HFF-Myc (cell line): ENCODE data around the gene ELF2.
"Not testable (repeated sequence)": the region's sequence is repeated elsewhere in the genome, so short reads cannot be mapped to it uniquely, and the experiment has no call there.

Experiments used
- DNase-seq: peaks from one replicate; pipeline ENCODE4 v3.0.0-alpha.2; 2011; ENCODE audit warnings: low read depth; ENCODE audit errors: extremely low read depth
- H3K4me3 ChIP-seq: replicated peaks from 2 replicates; pipeline ENCODE4 v1.5.1; 2011; ENCODE audit warnings: low read depth, mild to moderate bottlenecking, control low read depth, low read length
- CTCF ChIP-seq: IDR thresholded peaks from 2 replicates; pipeline ENCODE4 v1.5.1; 2012; ENCODE audit warnings: mild to moderate bottlenecking, low read depth, low read length, control low read depth; ENCODE audit errors: missing control alignments

ELF2 gene

DNA sequence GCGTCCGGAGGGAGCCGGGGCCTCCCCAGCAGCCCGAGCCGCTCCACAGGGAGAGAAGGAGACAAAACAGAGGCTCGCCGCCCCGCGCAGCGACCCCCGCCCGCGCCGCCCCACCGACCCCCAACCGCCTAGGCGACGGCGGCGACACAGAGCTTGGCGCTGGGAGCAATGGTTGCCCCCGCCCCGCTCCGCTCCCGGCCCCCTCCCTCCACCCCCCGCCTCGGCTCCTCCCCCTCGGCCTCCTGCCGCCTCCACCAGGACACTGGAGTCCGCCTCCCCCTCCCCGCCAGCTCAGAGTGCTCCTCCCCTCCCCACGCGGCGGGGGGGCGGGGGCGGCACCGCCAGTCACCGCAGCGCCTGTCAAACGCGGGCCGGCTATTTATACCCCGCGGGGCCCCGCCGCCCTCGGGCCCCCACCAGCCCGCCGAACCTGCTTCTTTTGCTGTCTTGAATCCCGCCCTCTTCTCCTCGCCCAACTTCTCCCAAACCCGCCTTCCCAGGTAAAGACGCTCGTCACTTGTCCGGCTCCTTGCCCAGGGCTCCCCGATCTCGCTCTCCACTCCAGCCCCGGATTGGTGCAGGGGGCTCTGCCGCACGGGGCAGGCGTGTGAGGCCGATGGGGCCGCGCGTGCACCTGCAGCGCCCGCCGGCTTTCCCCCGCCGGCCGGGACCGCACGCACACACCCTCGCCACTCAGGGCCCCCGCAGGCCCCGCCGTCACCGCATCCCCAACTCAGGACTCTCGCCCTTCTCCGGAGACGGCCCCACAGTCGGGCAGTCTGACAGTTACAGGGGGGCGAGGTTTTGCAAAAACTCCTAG, at the start of gene ELF2:
ELF2 (minus strand) TSS at position 170 of the 820 bp plus-strand sequence. CDS start 39,517 bp downstream, outside the sequence.
- peak within 1 kb of the TSS; percentile 85 for H3K4me3 ChIP-seq
- no peak for TF ChIP-seq CTCF
- no peak for DNase-seq

DNA sequence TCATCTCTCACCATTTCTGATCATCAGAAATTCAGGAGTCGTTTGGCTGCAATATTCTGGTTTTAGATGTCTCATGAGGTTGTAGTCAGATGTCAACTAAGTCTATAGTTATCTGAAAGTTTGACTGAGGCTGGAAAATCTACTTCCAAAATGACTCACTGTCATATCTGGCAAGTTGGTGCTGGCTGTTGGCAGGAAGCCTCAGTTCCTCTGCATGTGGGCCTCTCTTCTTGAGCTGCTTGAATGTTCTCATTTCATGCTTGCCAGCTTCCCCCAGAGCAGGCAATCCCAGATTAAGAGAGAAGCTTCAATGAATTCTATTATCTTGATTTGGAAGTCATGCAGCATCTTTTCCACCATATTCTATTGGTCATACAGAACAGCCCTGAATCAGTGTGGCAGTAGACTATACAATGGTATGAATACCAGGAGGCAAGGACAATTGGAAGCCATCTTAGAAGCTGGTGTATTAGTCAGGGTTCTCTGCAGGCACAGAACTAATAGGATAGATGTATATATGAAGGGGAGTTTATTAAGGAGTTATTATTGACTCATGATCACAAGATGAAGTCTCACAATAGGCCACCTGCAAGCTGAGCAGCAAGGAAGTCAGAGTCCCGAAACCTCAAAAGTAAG, 46.8 kb upstream of the ELF2 start:
- no peak for DNase-seq
- H3K4me3 ChIP-seq: no peak overlapping the region
- no peak for TF ChIP-seq CTCF

DNA sequence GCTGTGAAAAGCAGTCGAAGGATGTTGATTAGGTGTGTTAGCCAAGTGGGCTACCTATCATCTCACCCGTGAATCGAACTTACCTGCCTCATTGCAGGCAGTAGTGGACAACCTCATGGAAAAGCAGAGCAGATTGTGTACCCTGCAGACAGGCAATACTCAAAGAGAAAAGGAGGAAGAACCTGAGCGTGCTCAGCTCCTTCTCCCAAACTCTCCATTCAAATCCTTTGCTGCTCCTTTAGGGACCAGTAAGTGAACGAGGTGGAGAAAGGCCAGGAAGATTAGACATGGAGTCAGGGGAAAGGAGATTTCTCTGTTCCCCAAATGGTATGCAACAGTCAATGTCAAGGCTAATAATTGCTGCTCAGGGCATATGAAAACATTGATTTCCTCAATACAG, 45.2 kb upstream of the ELF2 start:
- TF ChIP-seq CTCF: no peak
- no peak overlapping the region for H3K4me3 ChIP-seq
- DNase-seq: no peak

DNA sequence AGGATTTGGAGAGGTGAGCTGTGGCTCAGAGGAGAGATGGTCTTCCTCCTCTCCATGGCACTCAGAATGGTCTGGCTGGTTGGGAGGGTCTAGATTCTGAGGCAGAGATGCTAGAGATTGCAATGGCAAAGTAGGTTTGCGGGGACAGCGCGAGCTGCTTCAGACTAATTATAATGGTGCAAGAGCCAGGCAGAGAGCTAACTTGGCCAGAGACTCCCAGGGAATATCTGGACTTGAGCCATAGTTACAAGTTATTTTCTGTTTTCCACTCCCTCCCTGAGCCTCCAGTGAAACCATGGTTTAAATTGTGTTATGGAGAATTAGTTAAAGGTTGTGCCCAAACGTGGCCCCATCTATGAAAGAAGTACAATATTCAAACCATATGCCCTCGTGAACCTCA, 44.7 kb upstream of the ELF2 start:
- TF ChIP-seq CTCF: no peak
- H3K4me3 ChIP-seq: no peak overlapping the region
- DNase-seq: no peak

DNA sequence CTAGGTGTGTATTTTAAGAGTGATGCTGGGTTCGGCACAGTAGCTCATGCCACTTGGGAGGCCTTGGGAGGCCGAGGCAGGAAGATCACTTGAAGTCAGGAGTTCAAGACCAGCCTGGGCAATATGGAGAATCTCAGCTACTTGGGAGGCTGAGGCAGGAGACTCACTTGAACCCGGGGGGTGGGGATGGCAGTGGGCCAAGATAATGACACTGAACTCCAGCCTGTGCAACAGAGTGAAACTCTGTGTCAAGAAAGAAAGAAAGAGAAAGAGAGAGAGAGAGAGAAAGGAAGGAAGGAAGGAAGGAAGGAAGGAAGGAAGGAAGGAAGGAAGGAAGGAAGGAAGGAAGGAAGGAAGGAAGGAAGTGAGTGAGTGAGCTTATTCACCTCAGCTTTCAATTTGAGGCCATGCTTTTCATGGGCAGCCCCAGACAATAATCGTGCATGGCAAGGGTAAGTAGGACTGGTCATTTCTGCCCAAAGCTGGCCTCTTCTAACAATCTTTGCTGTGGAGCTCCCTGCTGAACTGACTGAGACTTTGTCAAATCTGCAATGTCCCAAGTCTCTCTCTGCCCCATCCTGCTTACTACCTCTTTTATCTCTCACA, 42.5 kb upstream of the ELF2 start:
- no peak for DNase-seq
- no peak for TF ChIP-seq CTCF
- no peak overlapping the region for H3K4me3 ChIP-seq

DNA sequence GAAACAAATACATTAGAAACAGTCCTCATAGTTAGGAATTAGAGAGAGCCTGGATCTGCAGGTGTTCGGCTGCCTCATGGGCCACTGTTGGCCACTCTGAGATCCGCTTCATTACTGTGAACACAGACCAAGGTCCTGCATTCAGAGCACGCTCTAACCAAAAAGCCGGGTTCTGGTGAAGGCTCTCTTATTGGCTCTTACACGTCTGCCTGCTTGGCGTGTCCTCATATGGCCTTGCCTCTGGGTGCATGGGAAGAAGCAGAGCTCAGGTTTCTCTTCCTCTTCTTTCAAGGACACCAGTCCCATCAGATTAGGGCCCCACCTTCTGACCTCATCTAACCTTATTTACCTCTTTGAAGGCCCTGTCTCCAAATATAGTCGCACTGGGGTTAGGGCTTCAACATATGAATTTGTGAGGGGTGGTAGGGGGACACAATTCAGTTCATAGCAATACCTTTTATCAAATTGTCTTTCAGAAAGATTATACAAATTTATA, 37.1 kb upstream of the ELF2 start:
- no peak for TF ChIP-seq CTCF
- H3K4me3 ChIP-seq: no peak overlapping the region
- DNase-seq: no peak

GRCh38 chr4:139213633-139214032, 36.6 kb upstream of the ELF2 start:
- not testable (repeated sequence) for DNase-seq, H3K4me3 ChIP-seq
